Activated CD8-positive, alpha-beta T cell treated with anti-CD3 and anti-CD28 coated beads for 36 hours (primary cell): ENCODE results near the gene CHD1. TPM values are rescaled to one million over a fixed set of nuclear protein-coding genes. Genes with fewer than 3 reads are reported as not detected.

Experiments used
- ATAC-seq: fragments of 200-7000 bp; cut with Tn5 transposase; one replicate; pipeline ENCODE4 v1.10.0; 2021; ENCODE audit warnings: mild to moderate bottlenecking, moderate library complexity
- CTCF ChIA-PET: fragments of 350-600 bp; sonication (Branson Sonifier 250); formaldehyde crosslinking; loops from one replicate; lab custom pipeline; 2021; ENCODE audit warnings: antibody characterized with exemption; lab: Charles Lee
- POLR2A ChIA-PET: fragments of 350-600 bp; sonication (Branson Sonifier 250); formaldehyde crosslinking; loops from one replicate; lab custom pipeline; 2021; ENCODE audit warnings: antibody characterized with exemption; lab: Charles Lee
- DNase-seq: peaks from one replicate; pipeline ENCODE4 v3.0.0-alpha.2; 2020
- H3K27ac Mint-ChIP-seq: one replicate; pipeline ENCODE4 v1.8.0; 2021; ENCODE audit warnings: mild to moderate bottlenecking, mixed read lengths
- H3K27me3 Mint-ChIP-seq: one replicate; pipeline ENCODE4 v1.8.0; 2021; ENCODE audit warnings: mixed read lengths
- H3K36me3 Mint-ChIP-seq: one replicate; pipeline ENCODE4 v1.8.0; 2021; ENCODE audit warnings: low read depth, mixed read lengths
- H3K4me1 Mint-ChIP-seq: one replicate; pipeline ENCODE4 v1.8.0; 2021; ENCODE audit warnings: low read depth, mixed read lengths
- H3K4me3 Mint-ChIP-seq: one replicate; pipeline ENCODE4 v1.8.0; 2021; ENCODE audit warnings: mild to moderate bottlenecking, moderate library complexity, mixed read lengths
- H3K9me3 Mint-ChIP-seq: one replicate; pipeline ENCODE4 v1.8.0; 2021; ENCODE audit warnings: mixed read lengths
- intact Hi-C: fragments of 100-400 bp; cut with micrococcal nuclease; formaldehyde crosslinking; loops from one replicate; pipeline ENCODE4 v1.10.0; 2022
- total RNA-seq, 2 experiments: library from RNA; stranded (reverse); gene quantifications; one replicate each; pipeline ENCODE4 v1.2.3, GENCODE V29; 2021
- TF ChIP-seq, protein P1 (sequence below): fragments of 200-600 bp; IDR thresholded peaks from one replicate; pipeline ENCODE4 v1.8.0; 2022; ENCODE audit warnings: antibody characterized with exemption, mild to moderate bottlenecking

The CHD1 gene
- total RNA-seq, 2 experiments from 2014 or later: 52.0 to 52.8 TPM

DNA sequence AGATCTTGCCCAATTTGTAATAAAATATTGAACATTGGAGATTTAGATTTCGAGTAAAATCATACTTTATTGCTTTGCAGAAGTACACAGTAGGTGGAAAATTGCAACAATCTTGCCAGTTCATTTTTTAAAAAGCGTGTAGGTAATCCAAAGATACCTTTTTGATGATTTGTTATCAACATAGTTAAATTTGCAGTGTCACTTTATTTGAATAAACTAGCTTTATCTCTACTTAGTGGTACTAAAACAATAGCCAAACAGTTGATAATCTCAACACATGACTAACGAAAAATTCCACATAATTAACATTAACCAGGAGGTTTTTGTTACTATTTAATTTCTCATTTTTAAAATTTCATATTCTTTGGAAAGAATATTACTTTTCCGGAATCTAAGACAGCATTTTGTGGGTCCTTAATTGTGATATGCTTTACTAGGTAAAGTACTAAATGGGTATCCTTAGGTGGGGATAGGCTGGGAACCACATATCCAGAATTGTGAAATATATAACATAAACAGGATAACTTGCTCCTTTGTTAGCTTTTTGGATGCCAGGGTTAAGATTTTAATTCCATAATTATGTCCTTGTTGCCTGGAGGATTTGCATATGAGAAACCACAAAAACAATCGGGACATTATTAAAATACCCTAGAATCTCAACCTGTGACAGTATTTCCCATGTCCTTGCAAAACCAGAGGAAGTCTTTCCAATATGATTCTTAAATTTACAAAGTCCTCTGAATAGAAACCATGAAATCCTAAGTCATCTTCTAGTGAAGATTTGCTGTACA is 2.4 kb upstream of the CHD1 start:
- DNase-seq (no peak), ATAC-seq (no peak)
- Mint-ChIP-seq H3K4me1 (peaks cover 51% of the 10 kb centered on the region), H3K36me3 (peaks cover 16% of the 10 kb centered on the region), H3K27me3 (no peaks in the 10 kb centered on the region), H3K4me3 (peak overlapping the region; percentile 87), H3K27ac (peak overlapping the region; percentile 99), H3K9me3 (no peaks in the 10 kb centered on the region)
- TF ChIP-seq, protein P1, sequence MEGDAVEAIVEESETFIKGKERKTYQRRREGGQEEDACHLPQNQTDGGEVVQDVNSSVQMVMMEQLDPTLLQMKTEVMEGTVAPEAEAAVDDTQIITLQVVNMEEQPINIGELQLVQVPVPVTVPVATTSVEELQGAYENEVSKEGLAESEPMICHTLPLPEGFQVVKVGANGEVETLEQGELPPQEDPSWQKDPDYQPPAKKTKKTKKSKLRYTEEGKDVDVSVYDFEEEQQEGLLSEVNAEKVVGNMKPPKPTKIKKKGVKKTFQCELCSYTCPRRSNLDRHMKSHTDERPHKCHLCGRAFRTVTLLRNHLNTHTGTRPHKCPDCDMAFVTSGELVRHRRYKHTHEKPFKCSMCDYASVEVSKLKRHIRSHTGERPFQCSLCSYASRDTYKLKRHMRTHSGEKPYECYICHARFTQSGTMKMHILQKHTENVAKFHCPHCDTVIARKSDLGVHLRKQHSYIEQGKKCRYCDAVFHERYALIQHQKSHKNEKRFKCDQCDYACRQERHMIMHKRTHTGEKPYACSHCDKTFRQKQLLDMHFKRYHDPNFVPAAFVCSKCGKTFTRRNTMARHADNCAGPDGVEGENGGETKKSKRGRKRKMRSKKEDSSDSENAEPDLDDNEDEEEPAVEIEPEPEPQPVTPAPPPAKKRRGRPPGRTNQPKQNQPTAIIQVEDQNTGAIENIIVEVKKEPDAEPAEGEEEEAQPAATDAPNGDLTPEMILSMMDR: no peak
- intact Hi-C loops: no loop called here
- POLR2A ChIA-PET: no interaction called here
- CTCF ChIA-PET: interaction anchor here (0.9 to 2.6 kb wide), 3 partner anchors 18 to 130 kb away, joined by 3 to 9 read pairs (median 7); no protein-coding TSS in a partner anchor

GRCh38 chr5:98929710-98930298 is 997 bp upstream of the CHD1 start:
- TF ChIP-seq, protein P1: no peak
- POLR2A ChIA-PET: interaction anchor here (0.9 to 2.8 kb wide), 10 partner anchors 8 to 1973 kb away, joined by 3 to 11 read pairs (median 6); partner anchors contain the start of gene ST8SIA4
- CTCF ChIA-PET: interaction anchor here (1.3 to 2.6 kb wide), 3 partner anchors 12 to 131 kb away, joined by 3 to 9 read pairs (median 7); no protein-coding TSS in a partner anchor
- H3K4me3 Mint-ChIP-seq: peak overlapping the region; percentile 87
- H3K36me3 Mint-ChIP-seq: peaks cover 25% of the 10 kb centered on the region
- intact Hi-C loops: loop anchor here (5.0 kb wide), 1 partner anchor 97 kb away; no protein-coding TSS in a partner anchor
- peak overlapping the region; percentile 99 for H3K27ac Mint-ChIP-seq
- peaks cover 51% of the 10 kb centered on the region for H3K4me1 Mint-ChIP-seq
- no peaks in the 10 kb centered on the region for H3K27me3 Mint-ChIP-seq
- ATAC-seq: no peak
- DNase-seq: no peak
- no peaks in the 10 kb centered on the region for H3K9me3 Mint-ChIP-seq

GRCh38 chr5:98927989-98928872 is 576 bp downstream of the CHD1 start:
- ChIA-PET CTCF (interaction anchor here (1.0 to 2.6 kb wide), 2 partner anchors 21 to 104 kb away, joined by 4 to 7 read pairs; no protein-coding TSS in a partner anchor), POLR2A (interaction anchor here (1.2 to 2.8 kb wide), 10 partner anchors 9 to 131 kb away, joined by 3 to 11 read pairs (median 6); no protein-coding TSS in a partner anchor)
- Mint-ChIP-seq H3K4me3 (peak overlapping the region; percentile 87), H3K27ac (peak overlapping the region; percentile 99), H3K4me1 (peaks cover 49% of the 10 kb centered on the region), H3K27me3 (no peaks in the 10 kb centered on the region), H3K9me3 (no peaks in the 10 kb centered on the region), H3K36me3 (peaks cover 31% of the 10 kb centered on the region)
- DNase-seq: peak; percentile 45
- intact Hi-C loops: loop anchor here (5.0 kb wide), 1 partner anchor 99 kb away; no protein-coding TSS in a partner anchor
- ATAC-seq: peak; percentile 11
- TF ChIP-seq, protein P1: no peak

DNA sequence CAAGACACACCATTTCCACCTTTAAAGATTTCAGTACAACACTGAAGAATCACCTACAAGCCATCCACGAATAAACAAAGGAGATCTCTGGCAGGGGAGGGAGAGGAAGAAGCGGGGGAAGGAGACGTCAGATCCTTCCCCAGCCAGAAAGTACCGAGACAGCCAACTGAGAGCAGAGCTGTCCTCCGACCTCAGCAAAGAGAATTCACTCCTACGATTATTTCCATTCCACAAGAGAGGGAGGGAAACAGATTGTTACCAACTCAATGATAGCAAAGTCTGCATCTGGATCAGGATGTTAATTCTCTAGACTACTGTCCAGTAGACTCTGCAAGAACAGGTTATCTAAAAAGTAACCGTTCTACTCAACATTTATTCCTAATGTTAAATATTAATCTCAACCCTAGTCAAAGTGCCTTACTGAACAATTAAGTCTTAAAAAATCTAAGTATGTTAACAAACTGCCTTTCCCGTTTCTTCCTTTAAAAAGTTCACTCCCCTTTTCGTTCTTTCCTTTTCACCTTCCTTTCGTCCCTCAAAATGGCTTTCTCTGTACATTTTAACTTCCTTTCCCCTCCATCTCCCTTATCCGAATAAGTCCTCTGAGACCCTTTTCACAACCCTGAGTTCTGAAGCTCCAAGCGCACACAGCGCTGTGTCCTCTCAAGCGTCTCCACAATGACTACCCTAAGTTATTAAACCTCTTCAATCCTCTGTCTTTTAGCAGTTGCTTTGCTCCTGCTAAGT is 1.4 kb downstream of the CHD1 start:
- Mint-ChIP-seq H3K27ac (peak overlapping the region; percentile 96), H3K4me1 (peaks cover 46% of the 10 kb centered on the region), H3K4me3 (peak overlapping the region; percentile 87), H3K9me3 (no peaks in the 10 kb centered on the region), H3K36me3 (peaks cover 36% of the 10 kb centered on the region), H3K27me3 (no peaks in the 10 kb centered on the region)
- TF ChIP-seq, protein P1: no peak
- ATAC-seq: peak; percentile 12
- ChIA-PET POLR2A (interaction anchor here (1.1 to 2.8 kb wide), 3 partner anchors 9 to 17 kb away, joined by 4 to 7 read pairs (median 5); no protein-coding TSS in a partner anchor), CTCF (interaction anchor here (1.4 kb wide), 1 partner anchor 133 kb away, joined by 4 read pairs; no protein-coding TSS in a partner anchor)
- intact Hi-C loops: loop anchor here (5.0 kb wide), 1 partner anchor 100 kb away; no protein-coding TSS in a partner anchor
- DNase-seq: peak; percentile 71
